HEK293 (cell line): Measurements from ENCODE around the gene AHCYL1.

Experiments
- CTCF ChIA-PET: fragments of 350-600 bp; formaldehyde crosslinking; extraction: SDS; loops from one replicate; lab custom pipeline; 2021; ENCODE audit warnings: antibody characterized with exemption; lab: Yijun Ruan, JAX
- POLR2A ChIA-PET: fragments of 300-600 bp; formaldehyde crosslinking; extraction: SDS; loops from one replicate; lab custom pipeline; 2020; ENCODE audit warnings: antibody characterized with exemption, inconsistent platforms; lab: Yijun Ruan, JAX
- H3K27ac ChIP-seq: fragments of 200-500 bp; sonication (Bioruptor generic); 2 replicates; pipeline ENCODE4 v1.5.1; 2014; ENCODE audit warnings: low read depth, low read length, control low read depth, inconsistent platforms; ENCODE audit errors: extremely low read depth
- H3K36me3 ChIP-seq, 2 experiments: fragments of 200-500 bp in 1 of 2; sonication (Bioruptor generic) in 1 of 2; 1 replicate in 1 of 2; 2 replicates in 1 of 2; pipeline ENCODE4 v1.5.1; 2014 to 2017; ENCODE audit warnings: inconsistent platforms in 2 of 2, low read length in 2 of 2; ENCODE audit not compliant: control insufficient read depth in 2 of 2, insufficient read depth in 1 of 2
- H3K4me1 ChIP-seq: fragments of 200-500 bp; sonication (Bioruptor generic); 2 replicates; pipeline ENCODE4 v1.5.1; 2014; ENCODE audit warnings: mild to moderate bottlenecking, low read length, inconsistent platforms; ENCODE audit not compliant: control insufficient read depth, insufficient read depth
- H3K4me3 ChIP-seq: 2 replicates; pipeline ENCODE4 v1.5.1; 2011; ENCODE audit warnings: low read depth, mild to moderate bottlenecking, control low read depth, low read length, moderate library complexity
- H3K9me3 ChIP-seq: fragments of 200-500 bp; sonication (Bioruptor generic); 2 replicates; pipeline ENCODE4 v1.5.1; 2014; ENCODE audit warnings: low read depth, low read length, inconsistent platforms; ENCODE audit not compliant: control insufficient read depth, insufficient read depth
- GLIS2 ChIP-seq: fragments of 450-650 bp; formaldehyde crosslinking; IDR thresholded peaks from 2 replicates; pipeline ENCODE4 v1.5.1; 2016; ENCODE audit warnings: missing biosample characterization, missing genetic modification characterization
- KLF1 ChIP-seq: fragments of 450-650 bp; formaldehyde crosslinking; IDR thresholded peaks from 2 replicates; pipeline ENCODE4 v1.5.1; 2016; ENCODE audit warnings: missing biosample characterization, missing genetic modification characterization
- KLF8 ChIP-seq: fragments of 450-650 bp; formaldehyde crosslinking; IDR thresholded peaks from 2 replicates; pipeline ENCODE4 v1.5.1; 2016; ENCODE audit warnings: missing biosample characterization, missing genetic modification characterization
- SCRT1 ChIP-seq: fragments of 450-650 bp; formaldehyde crosslinking; IDR thresholded peaks from 2 replicates; pipeline ENCODE4 v1.5.1; 2016; ENCODE audit warnings: missing biosample characterization, missing genetic modification characterization, borderline replicate concordance
- SCRT2 ChIP-seq: fragments of 450-650 bp; formaldehyde crosslinking; IDR thresholded peaks from 2 replicates; pipeline ENCODE4 v1.5.1; 2016; ENCODE audit warnings: missing biosample characterization, missing genetic modification characterization
- SETDB1 ChIP-seq: IDR thresholded peaks from one replicate; pipeline ENCODE4 v1.6.1; 2017; ENCODE audit warnings: mild to moderate bottlenecking, low read length, moderate library complexity, mixed read lengths; ENCODE audit not compliant: insufficient read length
- SP2 ChIP-seq: fragments of 450-650 bp; formaldehyde crosslinking; IDR thresholded peaks from 2 replicates; pipeline ENCODE4 v1.5.1; 2016; ENCODE audit warnings: missing biosample characterization, missing genetic modification characterization
- TRIM28 ChIP-seq: IDR thresholded peaks from 2 replicates; pipeline ENCODE4 v1.6.1; 2011; ENCODE audit warnings: low read length, control low read depth, borderline replicate concordance
- ZBTB20 ChIP-seq: fragments of 450-650 bp; formaldehyde crosslinking; IDR thresholded peaks from 2 replicates; pipeline ENCODE4 v1.5.1; 2016; ENCODE audit warnings: missing biosample characterization, missing genetic modification characterization
- ZBTB21 ChIP-seq: fragments of 450-650 bp; formaldehyde crosslinking; IDR thresholded peaks from 2 replicates; pipeline ENCODE4 v1.5.1; 2017; ENCODE audit warnings: missing biosample characterization, missing genetic modification characterization
- ZBTB8A ChIP-seq: fragments of 450-650 bp; formaldehyde crosslinking; IDR thresholded peaks from 2 replicates; pipeline ENCODE4 v1.5.1; 2016; ENCODE audit warnings: missing biosample characterization, missing genetic modification characterization
- ZFP3 ChIP-seq: fragments of 450-650 bp; formaldehyde crosslinking; IDR thresholded peaks from 2 replicates; pipeline ENCODE4 v1.5.1; 2016; ENCODE audit warnings: low read depth, missing biosample characterization, missing genetic modification characterization
- ZNF174 ChIP-seq: fragments of 450-650 bp; formaldehyde crosslinking; IDR thresholded peaks from 2 replicates; pipeline ENCODE4 v1.5.0; 2017; ENCODE audit warnings: missing biosample characterization, mild to moderate bottlenecking, missing genetic modification characterization
- ZNF18 ChIP-seq: fragments of 450-650 bp; formaldehyde crosslinking; IDR thresholded peaks from 2 replicates; pipeline ENCODE4 v1.5.1; 2016; ENCODE audit warnings: missing biosample characterization, missing genetic modification characterization
- ZNF184 ChIP-seq: fragments of 450-650 bp; IDR thresholded peaks from 2 replicates; pipeline ENCODE4 v1.5.1; 2018; ENCODE audit warnings: missing biosample characterization, mild to moderate bottlenecking, missing genetic modification characterization
- ZNF214 ChIP-seq: fragments of 450-650 bp; formaldehyde crosslinking; IDR thresholded peaks from 2 replicates; pipeline ENCODE4 v1.5.1; 2017; ENCODE audit warnings: missing biosample characterization, mild to moderate bottlenecking, missing genetic modification characterization, borderline replicate concordance
- ZNF24 ChIP-seq: fragments of 450-650 bp; formaldehyde crosslinking; IDR thresholded peaks from 2 replicates; pipeline ENCODE4 v1.5.1; 2016; ENCODE audit warnings: missing biosample characterization, missing genetic modification characterization
- ZNF324 ChIP-seq: fragments of 450-650 bp; formaldehyde crosslinking; IDR thresholded peaks from 2 replicates; pipeline ENCODE4 v1.5.1; 2016; ENCODE audit warnings: missing biosample characterization, missing genetic modification characterization
- ZNF366 ChIP-seq: fragments of 450-650 bp; formaldehyde crosslinking; conservative IDR thresholded peaks from 2 replicates; pipeline ENCODE4 v1.5.1; 2016; ENCODE audit warnings: missing biosample characterization, missing genetic modification characterization
- ZNF398 ChIP-seq: fragments of 450-650 bp; formaldehyde crosslinking; IDR thresholded peaks from 2 replicates; pipeline ENCODE4 v1.5.1; 2017; ENCODE audit warnings: missing biosample characterization, missing genetic modification characterization
- ZNF404 ChIP-seq: fragments of 450-650 bp; formaldehyde crosslinking; IDR thresholded peaks from 2 replicates; pipeline ENCODE4 v1.5.1; 2017; ENCODE audit warnings: missing biosample characterization, missing genetic modification characterization
- ZNF501 ChIP-seq: fragments of 450-650 bp; formaldehyde crosslinking; IDR thresholded peaks from 2 replicates; pipeline ENCODE4 v1.5.1; 2016; ENCODE audit warnings: missing biosample characterization, missing genetic modification characterization
- ZNF561 ChIP-seq: fragments of 450-650 bp; IDR thresholded peaks from 2 replicates; pipeline ENCODE4 v1.5.1; 2018; ENCODE audit warnings: missing biosample characterization, missing genetic modification characterization, borderline replicate concordance
- ZNF580 ChIP-seq: fragments of 450-650 bp; formaldehyde crosslinking; IDR thresholded peaks from 2 replicates; pipeline ENCODE4 v1.5.1; 2016; ENCODE audit warnings: missing biosample characterization, missing genetic modification characterization
- ZNF600 ChIP-seq: fragments of 450-650 bp; formaldehyde crosslinking; IDR thresholded peaks from 2 replicates; pipeline ENCODE4 v1.5.1; 2016; ENCODE audit warnings: missing biosample characterization, missing genetic modification characterization
- ZNF639 ChIP-seq: fragments of 450-650 bp; formaldehyde crosslinking; IDR thresholded peaks from 2 replicates; pipeline ENCODE4 v1.5.1; 2016; ENCODE audit warnings: missing biosample characterization, missing genetic modification characterization
- ZNF658 ChIP-seq: fragments of 450-650 bp; formaldehyde crosslinking; IDR thresholded peaks from 2 replicates; pipeline ENCODE4; 2016; ENCODE audit warnings: missing biosample characterization, missing genetic modification characterization
- ZNF701 ChIP-seq: fragments of 450-650 bp; formaldehyde crosslinking; IDR thresholded peaks from 2 replicates; pipeline ENCODE4 v1.5.1; 2016; ENCODE audit warnings: missing biosample characterization, missing genetic modification characterization
- ZNF777 ChIP-seq: fragments of 450-650 bp; formaldehyde crosslinking; IDR thresholded peaks from 2 replicates; pipeline ENCODE4 v1.5.1; 2017; ENCODE audit warnings: missing biosample characterization, missing genetic modification characterization, borderline replicate concordance
- ZNF837 ChIP-seq: fragments of 450-650 bp; formaldehyde crosslinking; IDR thresholded peaks from 2 replicates; pipeline ENCODE4 v1.5.1; 2016; ENCODE audit warnings: missing biosample characterization, missing genetic modification characterization

Gene AHCYL1

GRCh38 chr1:110032327-110032726 lies 47.8 kb downstream of the AHCYL1 start (continued):
- TF ChIP-seq SCRT1 (no peak), SETDB1 (no peak), ZNF404 (no peak)
- TF ChIP-seq, all 188 proteins: peak for 0

GRCh38 chr1:110033421-110033820 lies 48.9 kb downstream of the AHCYL1 start:
- TF ChIP-seq ZNF580 (tag by site-specific recombination) (no peak), ZBTB8A (tag by site-specific recombination) (no peak), ZNF214 (no peak), KLF1 (tag by site-specific recombination) (no peak), ZNF18 (tag by site-specific recombination) (no peak), ZNF639 (tag by site-specific recombination) (no peak), ZNF501 (no peak), SETDB1 (no peak), ZNF658 (tag by site-specific recombination) (no peak), SCRT1 (no peak), ZNF837 (tag by site-specific recombination) (no peak), ZNF777 (tag by site-specific recombination) (no peak), ZNF561 (tag by site-specific recombination) (no peak), ZNF174 (tag by site-specific recombination) (no peak), ZNF600 (tag by site-specific recombination) (no peak), SCRT2 (tag by site-specific recombination) (no peak), ZFP3 (tag by site-specific recombination) (no peak), SP2 (no peak)
- peaks cover 0 to 16% of the 10 kb centered on the region in 2 experiments; a peak in 2 of 3 replicates for H3K36me3 ChIP-seq
- ChIA-PET POLR2A (no interaction called here), CTCF (interaction anchor here (0.6 to 1.0 kb wide), 2 partner anchors 27 to 72 kb away, joined by 3 read pairs; no protein-coding TSS in a partner anchor)
- no peak overlapping the region for H3K27ac ChIP-seq
- H3K4me1 ChIP-seq, result peaks cover 4% of the 10 kb centered on the region; the same call in 1 of the 2 replicates
- no peaks in the 10 kb centered on the region for H3K9me3 ChIP-seq
- H3K4me3 ChIP-seq, result no peak overlapping the region

GRCh38 chr1:110034040-110034450 lies 49.5 kb downstream of the AHCYL1 start:
- POLR2A ChIA-PET, result interaction anchor here (1.3 to 1.9 kb wide), 8 partner anchors 9 to 548 kb away, joined by 3 to 13 read pairs (median 6); partner anchors contain the start of genes AHCYL1 and RBM15
- TF ChIP-seq KLF8 (tag by site-specific recombination) (no peak), ZNF24 (tag by site-specific recombination) (0 out of 2 replicates have a peak, but pooled peaks have one; percentile 67), ZNF398 (tag by site-specific recombination) (no peak), ZNF324 (tag by site-specific recombination) (0 out of 2 replicates have a peak, but pooled peaks have one; percentile 47), ZNF184 (tag by site-specific recombination) (no peak), TRIM28 (0 out of 2 replicates have a peak, but pooled peaks have one; percentile 65), ZBTB20 (no peak), ZNF366 (tag by site-specific recombination) (peak; percentile 34; the same call in 1 of the 2 replicates), GLIS2 (no peak), ZNF701 (tag by site-specific recombination) (no peak), ZBTB21 (tag by site-specific recombination) (no peak)
- CTCF ChIA-PET, result interaction anchor here (0.6 to 4.5 kb wide), 5 partner anchors 19 to 404 kb away, joined by 3 to 34 read pairs (median 5); no protein-coding TSS in a partner anchor
- Histone ChIP-seq H3K4me3 (peak overlapping the region; percentile 80), H3K4me1 (peaks cover 4% of the 10 kb centered on the region; the same call in 1 of the 2 replicates), H3K36me3 (peaks cover 0 to 23% of the 10 kb centered on the region in 2 experiments; a peak in 2 of 3 replicates), H3K27ac (no peak overlapping the region), H3K9me3 (no peaks in the 10 kb centered on the region)
